ENCODE data around the gene PRKAG2.

The PRKAG2 gene

DNA sequence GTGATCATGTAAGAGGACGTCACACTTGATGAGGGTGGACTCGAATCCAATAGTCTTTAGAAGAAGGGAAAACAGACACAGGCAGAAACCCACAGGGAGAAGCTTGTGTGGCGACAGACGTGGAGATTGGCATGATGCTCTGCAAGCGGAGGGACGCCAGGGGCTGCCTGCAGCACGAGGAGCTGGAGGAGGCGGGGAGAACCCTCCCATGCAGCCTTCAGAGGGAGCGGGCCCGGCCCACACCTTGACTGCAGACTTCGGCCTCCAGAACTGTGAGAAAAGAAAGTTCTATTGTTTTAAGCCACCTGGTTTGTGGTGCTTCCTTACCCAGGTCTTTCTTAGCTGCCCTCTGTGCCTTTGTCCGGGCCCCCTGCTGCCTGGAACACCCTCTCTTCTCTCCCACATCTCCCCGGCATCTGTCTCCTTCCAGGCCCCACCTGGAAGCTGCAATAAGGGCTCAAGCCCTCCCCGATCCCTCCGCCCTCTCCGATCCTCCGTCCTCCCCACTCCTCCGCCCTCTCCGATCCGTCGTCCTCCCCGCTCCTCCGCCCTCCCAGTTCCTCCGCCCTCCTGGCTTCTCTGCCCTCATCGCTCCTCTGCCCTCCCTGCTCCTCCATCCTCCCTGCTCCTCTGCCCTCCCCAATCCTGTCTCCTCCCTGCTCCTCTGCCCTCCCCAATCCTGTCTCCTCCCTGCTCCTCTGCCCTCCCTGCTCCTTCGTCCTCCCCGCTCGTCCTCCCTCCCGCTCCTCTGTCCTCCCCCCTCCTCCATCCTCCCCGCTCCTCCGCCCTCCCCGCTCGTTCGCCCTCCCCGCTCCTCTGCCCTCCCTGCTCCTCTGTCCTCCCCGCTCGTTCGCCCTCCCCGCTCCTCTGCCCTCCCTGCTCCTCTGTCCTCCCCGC, 17.4 kb upstream of the PRKAG2 start:
- TF ChIP-seq CTCF (IDR thresholded peaks at IDR 0.05; ENCODE audit: low read depth, low read length), result no peak
- Histone ChIP-seq H3K9me3 (no peaks in the 10 kb centered on the region), H3K4me1 (peaks cover 5% of the 10 kb centered on the region), H3K27me3 (no peaks in the 10 kb centered on the region), H3K4me3 (ENCODE audit: low read depth, low read length) (no peak overlapping the region), H3K36me3 (no peaks in the 10 kb centered on the region)
- no peak for DNase-seq

DNA sequence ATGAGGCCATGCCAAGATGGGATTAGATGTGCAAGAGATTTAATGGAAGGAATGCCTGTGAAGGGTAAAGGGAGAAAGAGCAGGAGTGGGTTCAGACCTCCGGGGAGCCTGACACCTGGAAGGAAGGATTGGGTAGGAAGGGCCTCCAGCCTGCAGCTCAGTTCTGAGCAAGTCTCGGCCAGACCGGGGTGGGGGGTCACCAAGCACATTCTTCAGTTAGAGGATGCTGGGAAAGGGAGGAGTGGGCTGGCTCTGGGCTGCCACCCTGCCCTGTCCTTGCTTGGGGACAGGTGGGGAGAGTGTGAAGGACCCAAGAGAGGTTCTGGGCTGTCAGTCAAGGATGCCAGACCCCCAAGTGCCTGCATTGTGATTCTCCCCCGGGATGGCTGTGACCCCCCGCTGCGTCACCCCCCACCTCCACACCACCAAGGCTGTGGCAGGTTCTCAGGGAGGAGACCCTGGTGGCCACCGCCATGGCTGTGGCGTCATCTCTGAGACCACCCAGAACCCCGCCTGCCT, 16.5 kb upstream of the PRKAG2 start:
- Histone ChIP-seq H3K4me3 (ENCODE audit: low read depth, low read length) (no peak overlapping the region), H3K9me3 (no peaks in the 10 kb centered on the region), H3K4me1 (peaks cover 5% of the 10 kb centered on the region), H3K27me3 (no peaks in the 10 kb centered on the region), H3K36me3 (no peaks in the 10 kb centered on the region)
- no peak for DNase-seq
- no peak for TF ChIP-seq CTCF (IDR thresholded peaks at IDR 0.05; ENCODE audit: low read depth, low read length)

GRCh38 chr7:151891753-151892152, 14.8 kb upstream of the PRKAG2 start:
- Histone ChIP-seq H3K9me3 (no peaks in the 10 kb centered on the region), H3K36me3 (no peaks in the 10 kb centered on the region), H3K4me3 (ENCODE audit: low read depth, low read length) (no peak overlapping the region), H3K27me3 (no peaks in the 10 kb centered on the region), H3K4me1 (peaks cover 5% of the 10 kb centered on the region)
- no peak for DNase-seq
- no peak for TF ChIP-seq CTCF (IDR thresholded peaks at IDR 0.05; ENCODE audit: low read depth, low read length)

- DNase-seq, result peak; percentile 76
- Histone ChIP-seq H3K36me3 (no peaks in the 10 kb centered on the region), H3K4me1 (peaks cover 5% of the 10 kb centered on the region), H3K9me3 (no peaks in the 10 kb centered on the region), H3K4me3 (ENCODE audit: low read depth, low read length) (no peak overlapping the region), H3K27me3 (no peaks in the 10 kb centered on the region)
- TF ChIP-seq CTCF (IDR thresholded peaks at IDR 0.05; ENCODE audit: low read depth, low read length), result no peak
These were observed 14.3 kb upstream of the PRKAG2 start for GRCh38 chr7:151891182-151891581.

GRCh38 chr7:151890355-151891004, 13.6 kb upstream of the PRKAG2 start:
- no peaks in the 10 kb centered on the region for H3K9me3 ChIP-seq
- no peaks in the 10 kb centered on the region for H3K36me3 ChIP-seq
- no peak overlapping the region for H3K4me3 ChIP-seq (ENCODE audit: low read depth, low read length)
- no peaks in the 10 kb centered on the region for H3K27me3 ChIP-seq
- H3K4me1 ChIP-seq, result peaks cover 5% of the 10 kb centered on the region
- no peak for DNase-seq
- TF ChIP-seq CTCF (IDR thresholded peaks at IDR 0.05; ENCODE audit: low read depth, low read length), result no peak

Measured in BE2C (cell line).